Stimulated activated CD8-positive, alpha-beta memory T cell treated with anti-CD3 and anti-CD28 coated beads, Interleukin-15, amount 100 ng/mL, for 48 hours (primary cell): Measurements from ENCODE around the gene SERINC3.

Experiments
- DNase-seq, 2 donors: peaks; one replicate each; pipeline ENCODE4 v3.0.0-alpha.2; 2020; ENCODE audit warnings: low read depth in 2 of 2

Gene SERINC3

DNA sequence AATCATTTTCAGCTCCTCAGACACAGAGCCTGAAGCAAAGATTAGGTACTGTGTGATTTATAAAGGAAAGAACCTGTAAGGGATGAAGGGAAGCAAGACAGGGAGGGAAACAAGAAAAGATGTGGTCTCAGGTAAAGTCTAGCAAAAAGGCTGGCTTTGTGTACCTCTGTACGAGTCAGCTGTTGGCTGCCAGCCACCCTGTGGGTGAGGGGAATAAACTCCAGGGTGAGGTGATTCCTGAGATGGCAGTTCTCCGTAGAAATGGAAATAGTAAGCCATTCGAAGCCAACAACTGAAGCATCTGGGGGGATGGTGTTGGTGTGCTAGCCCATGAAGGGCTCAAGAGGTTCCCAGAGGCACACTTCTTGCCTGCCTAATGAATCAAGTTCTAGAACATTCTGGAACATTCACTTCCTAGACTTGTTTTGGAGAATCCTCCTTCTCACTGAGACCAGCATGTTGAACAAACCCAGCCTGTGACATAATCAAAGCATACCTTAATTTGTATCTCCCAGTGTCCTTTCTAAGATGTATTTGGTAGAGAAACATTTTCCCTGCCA is 56.8 kb downstream of the SERINC3 start:
- no peak for DNase-seq

DNA sequence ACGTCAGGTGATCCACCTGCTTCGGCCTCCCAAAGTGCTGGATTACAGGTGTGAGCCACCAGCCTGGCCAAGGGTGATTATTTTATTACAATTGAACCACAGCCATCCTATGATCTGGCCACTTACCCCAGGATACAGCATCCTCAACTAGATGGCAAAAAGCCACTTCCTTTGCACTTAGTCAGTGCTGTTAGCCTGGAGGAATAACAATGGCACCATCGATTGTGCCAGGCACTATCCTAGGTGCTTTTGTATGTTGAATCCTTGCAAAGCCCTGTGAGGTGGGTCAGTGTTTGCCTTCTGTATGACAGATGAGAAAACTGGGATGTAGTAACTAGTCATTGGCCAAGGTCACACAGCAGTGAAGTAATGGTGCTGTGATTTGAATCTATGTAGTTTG is 57.4 kb downstream of the SERINC3 start:
- no peak for DNase-seq

DNA sequence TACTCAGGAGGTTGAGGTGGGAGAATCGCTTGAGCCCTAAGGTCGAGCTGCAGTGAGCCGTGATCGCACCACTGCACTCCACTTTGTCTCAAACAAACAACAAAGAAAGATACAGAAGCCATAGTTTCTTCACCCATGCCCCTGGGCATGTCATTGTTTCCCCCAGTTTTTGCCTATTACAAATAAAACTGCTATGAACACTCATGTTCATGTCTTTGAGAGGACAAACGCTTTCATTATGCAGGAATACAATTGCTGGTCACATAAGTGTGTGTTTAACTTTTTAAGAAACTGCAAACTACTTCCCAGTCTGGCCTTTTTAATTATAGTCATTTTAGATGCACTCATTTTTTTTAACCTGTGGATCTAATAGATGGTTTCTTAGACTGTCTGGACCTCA is 58.4 kb downstream of the SERINC3 start:
- DNase-seq, result no peak

DNA sequence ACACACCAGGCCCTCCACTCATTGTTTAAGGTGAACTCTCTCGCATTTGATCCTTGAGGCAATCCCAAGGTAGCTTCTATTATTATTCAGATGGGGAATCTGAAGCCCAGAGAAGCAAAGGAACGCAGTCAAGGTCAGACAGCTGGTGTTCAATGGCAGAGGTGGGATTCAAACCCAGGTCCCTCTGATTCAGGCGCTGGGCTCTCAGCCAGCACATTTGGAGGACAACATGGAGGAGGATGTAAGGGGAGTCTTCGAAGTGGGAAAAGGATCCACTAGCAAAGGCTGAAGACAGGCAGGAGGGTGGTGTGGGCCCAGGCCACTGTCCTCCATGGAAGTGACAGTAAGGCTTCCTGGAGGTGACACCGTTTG is 60.1 kb downstream of the SERINC3 start:
- DNase-seq, result no peak

DNA sequence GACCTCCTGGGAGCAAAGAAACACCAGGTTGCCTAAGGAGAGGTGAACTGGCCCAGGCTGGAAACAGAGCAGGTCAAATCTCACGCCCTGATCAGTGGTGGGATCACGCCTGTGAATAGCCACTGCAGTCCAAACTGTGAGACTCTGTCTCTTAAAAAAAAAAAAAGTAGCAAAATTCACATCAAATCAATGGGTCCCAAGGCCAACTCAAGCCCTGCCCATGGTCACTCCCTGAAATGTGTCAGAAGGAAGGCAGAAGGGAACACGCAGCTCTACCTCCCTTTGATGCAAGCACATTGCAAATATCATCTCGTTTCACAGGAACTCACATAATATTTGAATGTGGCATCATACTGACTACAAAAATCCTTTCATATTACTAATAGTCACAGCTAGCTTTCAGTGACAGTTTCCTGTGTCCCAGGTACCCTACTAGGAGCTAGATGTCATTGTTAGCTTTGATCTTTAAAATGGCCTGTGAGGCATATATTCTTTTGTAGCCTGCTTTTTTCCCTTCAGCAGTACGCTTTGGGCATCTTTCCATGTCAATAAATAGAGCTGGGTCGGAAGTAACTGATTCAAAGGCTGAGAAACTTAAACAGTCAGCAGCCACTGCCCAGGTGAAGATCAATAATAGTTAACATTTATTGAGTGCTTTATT is 60.6 kb downstream of the SERINC3 start:
- DNase-seq, result no peak

DNA sequence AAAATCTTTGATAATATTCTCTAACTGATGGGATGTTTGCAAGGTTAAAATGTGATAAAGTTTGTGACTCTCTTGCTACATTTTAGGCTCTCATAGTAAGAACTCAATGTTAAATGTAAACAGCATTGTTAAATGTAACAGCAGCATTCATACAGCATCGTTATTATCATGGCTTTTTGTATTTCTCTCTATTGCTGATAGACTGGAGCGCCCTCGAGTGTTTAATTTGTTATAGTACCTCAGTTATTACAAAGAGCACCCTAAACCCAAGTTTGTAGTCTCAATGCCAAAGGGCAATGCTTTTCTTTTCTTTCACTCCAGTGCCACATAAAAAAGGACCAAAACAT is 61.1 kb downstream of the SERINC3 start:
- no peak for DNase-seq

DNA sequence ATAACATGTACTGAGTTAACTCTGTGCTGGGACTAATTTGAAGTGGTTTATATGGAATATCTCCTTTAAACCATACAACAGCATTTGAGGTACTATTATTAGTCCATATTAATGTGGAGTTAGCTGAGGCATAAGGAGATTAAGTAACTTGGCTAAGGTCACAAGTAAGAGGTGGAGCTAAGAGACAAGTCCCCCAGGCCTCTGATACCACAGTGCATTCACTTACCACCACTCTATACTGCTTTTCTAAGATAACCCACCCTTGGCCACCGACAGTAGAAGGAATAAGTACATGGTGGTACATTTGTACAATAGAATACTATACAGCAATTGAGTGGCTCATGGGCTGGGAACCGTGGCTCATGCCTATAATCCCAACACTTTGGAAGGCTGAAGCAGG is 62.6 kb downstream of the SERINC3 start:
- DNase-seq, result no peak

DNA sequence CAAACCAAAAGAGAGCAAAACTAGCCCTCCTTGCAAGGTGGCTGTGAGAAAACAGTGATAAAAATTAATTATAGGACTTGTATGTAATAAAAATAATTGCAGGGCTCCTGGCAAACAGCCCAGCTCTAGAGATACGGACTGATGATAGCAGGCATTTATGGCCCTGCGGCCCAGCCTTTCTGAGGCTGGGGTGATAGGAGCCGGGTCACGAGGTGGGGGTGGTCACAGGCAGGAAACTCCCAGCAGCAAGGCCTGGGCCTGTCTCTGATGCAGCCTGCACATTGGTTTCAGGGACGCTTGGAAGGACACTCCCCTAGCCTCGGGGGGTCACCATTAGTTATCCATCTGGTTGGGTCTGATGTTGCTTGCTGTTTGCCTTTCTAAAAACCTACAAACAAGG is 64.9 kb downstream of the SERINC3 start:
- DNase-seq, result no peak

DNA sequence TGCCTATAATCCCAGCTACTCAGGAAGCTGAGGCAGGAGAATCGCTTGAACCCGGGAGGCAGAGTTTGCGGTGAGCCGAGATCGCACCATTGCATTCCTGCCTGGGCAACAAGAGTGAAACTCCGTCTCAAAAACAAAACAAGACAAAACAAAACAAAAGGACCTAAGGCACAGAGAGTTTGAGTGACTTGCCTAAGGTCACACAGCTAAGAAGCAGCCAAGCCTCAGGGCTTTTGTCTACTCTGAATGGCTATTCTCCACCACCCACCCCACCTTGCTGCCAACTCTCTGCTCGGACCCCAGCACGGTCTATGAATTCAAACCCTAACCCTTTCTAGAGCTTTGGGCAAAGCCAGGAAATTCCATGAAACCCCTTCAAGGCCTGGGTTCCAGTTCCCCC is 65.3 kb downstream of the SERINC3 start:
- no peak for DNase-seq

DNA sequence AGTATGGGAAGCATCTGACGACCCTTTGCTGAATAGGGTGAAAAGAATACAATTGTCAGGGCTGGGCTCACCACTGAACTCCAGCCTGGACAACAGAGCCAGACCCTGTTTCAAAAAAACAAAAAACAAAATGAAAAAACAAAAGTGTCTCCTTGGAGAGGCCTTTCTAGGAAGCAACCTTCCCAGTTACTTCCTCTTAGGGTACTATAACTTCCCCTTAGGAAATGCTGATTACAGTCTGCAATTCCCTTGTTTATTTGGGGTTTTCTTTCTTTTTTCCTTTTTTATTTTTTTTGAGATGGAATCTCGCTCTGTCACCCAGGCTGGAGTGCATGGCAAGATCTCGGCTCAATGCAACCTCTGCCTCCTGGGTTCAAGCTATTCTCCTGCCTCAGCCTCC is 66.7 kb downstream of the SERINC3 start:
- DNase-seq, result no peak

DNA sequence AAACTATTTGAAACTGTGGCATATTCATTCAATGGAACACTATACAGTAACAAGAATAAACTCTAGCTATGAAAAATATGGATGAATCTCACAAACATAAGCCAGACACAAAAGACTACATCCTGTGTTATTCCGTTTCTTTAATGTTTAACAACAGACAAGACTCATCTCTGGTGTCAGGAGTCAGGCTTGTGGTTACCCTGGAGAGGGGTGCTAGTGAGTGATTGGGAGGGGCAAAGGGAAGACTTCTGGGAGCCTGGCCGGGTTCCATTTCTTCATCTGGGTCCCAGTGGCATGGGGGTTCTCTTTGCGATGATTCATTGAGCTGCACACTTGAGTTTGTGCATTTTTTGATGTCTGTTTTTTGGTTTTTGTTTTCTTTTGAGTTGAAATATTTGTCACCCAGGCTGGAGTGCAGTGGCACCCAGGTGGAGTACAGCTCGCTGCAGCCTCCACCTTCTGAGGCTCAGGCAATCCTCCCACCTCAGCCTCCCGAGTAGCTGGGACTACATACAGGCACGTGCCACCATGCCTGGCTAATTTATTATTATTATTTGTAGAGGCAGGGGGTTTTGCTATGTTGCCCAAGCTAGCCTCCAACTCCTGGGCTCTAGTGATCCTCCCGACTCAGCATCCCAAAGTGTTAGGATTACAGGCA is 67.4 kb downstream of the SERINC3 start:
- DNase-seq, result no peak

DNA sequence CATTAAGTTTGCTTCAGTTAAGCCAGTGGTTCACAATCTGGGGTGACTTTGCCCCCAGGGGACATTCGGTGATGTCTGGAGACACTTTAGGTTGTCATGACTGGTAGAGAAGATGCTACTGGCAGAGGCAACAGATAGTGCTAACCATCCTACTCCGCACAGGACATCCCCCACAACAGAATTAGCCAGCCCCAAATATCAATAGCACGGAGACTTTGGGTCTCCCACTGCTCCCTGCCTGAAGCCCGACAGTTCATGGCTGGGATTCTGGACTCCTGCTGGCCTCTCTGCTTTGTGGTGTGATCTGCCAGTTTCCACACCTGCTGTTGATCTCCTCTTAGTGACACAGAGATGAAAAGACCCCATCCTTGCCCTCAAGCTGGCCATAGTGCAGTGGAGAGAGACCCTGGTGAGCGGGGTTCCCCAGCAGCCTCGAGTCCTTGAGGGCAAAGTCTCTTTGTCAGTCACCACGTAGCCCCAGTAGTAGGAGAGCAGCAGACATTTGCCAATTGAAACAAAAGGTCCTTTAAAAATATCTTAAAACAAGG is 70.9 kb downstream of the SERINC3 start:
- no peak for DNase-seq

DNA sequence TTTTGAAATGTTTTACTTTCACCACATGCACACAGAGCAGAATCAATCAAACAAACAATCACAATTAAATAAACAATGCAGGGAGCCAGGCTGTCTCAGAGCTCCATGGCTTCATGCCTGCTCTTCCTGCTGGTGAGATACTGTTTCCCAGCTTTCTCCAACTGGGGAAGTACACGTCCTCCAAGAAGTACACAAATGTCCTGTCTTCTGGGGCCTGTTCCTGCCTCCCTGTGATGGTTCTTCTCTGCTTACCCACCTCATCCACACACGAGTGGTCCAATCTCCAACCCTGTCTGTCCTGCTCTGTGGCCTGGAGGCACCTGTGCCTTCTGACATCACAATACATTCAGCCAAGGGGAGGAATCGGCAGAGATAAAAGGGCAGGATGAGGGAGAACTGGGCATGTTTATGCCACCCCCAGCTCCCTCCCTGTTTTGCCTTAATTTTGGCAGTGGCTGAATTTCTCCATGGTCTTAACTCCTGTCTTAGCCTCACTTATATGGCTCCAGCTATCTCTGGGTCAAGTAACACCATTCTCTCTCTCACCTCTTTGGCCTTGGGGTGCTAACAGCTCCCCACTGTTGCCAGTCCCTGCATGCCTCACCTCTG is 71.5 kb downstream of the SERINC3 start:
- DNase-seq, result no peak

DNA sequence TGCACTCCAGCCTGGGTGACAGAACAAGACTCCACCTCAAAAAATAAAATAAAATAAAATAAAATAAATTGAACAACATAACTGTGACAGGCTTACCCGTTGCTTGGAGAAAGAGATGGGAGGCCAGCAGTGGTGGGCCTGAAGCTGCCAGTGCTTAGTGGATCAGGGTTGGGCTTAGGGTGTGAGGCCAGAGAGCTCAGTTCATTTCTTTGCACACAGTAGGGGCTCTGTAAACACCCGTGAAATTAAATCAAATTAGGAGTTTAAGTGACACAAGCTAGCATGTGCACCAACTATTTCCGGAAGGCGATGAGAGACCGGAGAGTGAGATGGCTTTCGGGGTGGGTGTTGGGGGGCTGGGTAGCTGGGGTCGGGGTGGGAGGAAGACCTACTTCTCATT is 72.0 kb downstream of the SERINC3 start:
- DNase-seq, result no peak

DNA sequence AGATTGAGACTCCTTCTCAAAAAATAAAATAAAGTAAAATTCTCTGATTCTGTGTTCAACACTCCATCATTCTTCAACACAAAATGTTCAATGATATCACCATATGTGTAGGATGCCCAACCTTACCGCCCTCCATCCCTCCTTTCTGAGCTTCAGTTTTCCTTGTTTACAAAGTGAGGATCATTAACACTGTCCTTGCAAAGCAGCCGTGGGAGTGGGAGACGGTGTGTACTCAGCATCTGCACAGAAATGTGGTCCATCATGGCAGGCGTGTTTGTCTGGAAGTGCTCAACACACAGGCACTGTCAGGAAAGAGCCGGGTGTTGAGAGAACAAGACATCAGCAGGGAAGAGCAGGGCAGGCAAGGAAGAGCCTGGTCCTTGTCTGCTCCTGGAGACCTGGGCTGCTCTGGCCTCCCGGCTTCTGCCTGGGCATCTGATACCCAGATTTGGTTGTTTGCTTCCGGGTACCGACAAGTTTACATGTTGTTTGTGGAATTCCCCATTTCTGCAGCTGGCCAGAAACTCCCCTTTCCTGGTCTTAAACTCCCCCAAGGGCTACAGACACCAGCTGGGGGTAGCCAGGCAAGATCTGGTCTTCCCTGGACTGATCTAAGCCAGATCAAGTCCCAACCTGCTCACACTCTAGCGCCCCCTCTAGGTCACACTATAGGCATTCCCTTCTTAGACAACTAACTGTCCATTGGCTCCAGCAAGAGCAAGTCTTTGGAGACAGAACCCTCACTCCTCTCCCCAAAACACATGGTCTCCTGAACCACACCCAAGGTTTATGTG is 72.9 kb downstream of the SERINC3 start:
- DNase-seq, result no peak

DNA sequence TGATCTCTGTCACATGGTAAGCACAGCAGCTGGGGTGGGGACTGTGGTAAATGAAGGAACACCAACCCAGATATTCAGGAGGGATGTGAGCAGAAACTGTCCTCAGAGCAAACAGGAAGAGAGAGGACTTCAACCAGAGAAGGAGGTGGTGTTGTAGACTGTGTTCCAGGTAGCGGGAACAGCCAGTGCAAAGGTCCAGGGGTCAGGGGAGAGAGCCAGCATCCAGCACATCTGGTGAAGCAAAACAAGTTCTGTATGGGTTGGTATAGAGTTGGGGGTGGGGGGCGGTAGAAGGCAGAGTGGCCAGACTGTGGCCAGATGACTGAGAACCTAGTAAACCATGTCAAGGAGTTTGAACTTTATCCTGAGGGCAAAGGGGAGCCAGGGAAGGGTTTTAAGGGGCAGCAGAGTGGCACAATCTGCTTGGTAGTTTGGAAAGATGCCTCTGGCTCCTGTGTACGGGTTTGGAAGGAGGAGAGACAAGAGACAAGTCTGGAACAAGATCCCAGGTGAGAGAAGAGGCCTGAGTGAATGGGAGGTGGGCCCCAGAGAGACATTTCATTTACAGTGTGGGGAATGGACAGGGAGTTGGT is 73.9 kb downstream of the SERINC3 start:
- DNase-seq, result no peak
